Epithelial cell of esophagus (primary cell): Measurements from ENCODE around the gene ADAMTS2.

ENCODE experiments used
- DNase-seq: peaks from one replicate; pipeline ENCODE4 v3.0.0; 2010; ENCODE audit warnings: low read depth
- H3K4me3 ChIP-seq: 2 replicates; pipeline ENCODE4 v1.5.1; 2011; ENCODE audit warnings: mild to moderate bottlenecking, low read length, control low read depth
- TF ChIP-seq, protein P1 (sequence below): IDR thresholded peaks from 2 replicates; pipeline ENCODE4 v1.5.1; 2011; ENCODE audit warnings: low read depth, mild to moderate bottlenecking, low read length, control low read depth, inconsistent platforms; ENCODE audit not compliant: insufficient read depth; ENCODE audit errors: missing control alignments

Gene ADAMTS2

DNA sequence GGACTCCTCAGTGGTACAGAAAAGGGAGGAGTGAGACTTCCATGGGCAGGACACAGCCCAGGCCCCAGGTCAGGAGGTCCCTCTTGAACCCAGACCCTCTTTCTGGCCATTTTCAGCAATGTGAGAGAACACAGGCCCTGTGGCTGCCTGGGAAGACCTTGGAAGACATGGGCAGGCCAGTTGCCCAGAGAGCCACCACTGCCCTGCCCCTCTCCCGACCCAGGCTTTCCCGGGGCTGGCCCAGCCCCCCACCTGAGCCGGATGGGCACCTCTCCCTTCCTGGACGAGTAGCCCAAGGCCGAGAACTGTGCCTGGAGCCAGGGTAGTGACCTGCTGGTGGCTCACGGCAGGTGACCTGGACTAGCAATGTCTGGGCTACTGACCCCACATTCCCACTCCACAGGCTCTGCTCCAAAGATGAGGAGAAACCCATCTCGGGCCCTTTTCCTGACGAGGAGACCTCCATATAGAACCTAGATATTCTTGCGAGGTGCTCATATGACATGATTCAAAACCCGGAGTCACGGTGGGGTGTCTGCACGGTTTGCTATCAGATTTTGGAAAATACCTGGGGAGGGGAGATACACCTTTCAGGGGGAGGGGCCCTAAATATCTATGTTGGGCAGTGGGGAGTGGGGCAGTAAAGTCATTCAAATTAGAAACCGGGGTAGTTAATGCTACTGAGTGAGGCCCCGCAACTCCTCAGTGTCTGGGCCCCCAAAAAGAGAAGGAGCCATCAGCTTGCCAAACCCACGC is 225.7 kb downstream of the ADAMTS2 start:
- TF ChIP-seq, protein P1, sequence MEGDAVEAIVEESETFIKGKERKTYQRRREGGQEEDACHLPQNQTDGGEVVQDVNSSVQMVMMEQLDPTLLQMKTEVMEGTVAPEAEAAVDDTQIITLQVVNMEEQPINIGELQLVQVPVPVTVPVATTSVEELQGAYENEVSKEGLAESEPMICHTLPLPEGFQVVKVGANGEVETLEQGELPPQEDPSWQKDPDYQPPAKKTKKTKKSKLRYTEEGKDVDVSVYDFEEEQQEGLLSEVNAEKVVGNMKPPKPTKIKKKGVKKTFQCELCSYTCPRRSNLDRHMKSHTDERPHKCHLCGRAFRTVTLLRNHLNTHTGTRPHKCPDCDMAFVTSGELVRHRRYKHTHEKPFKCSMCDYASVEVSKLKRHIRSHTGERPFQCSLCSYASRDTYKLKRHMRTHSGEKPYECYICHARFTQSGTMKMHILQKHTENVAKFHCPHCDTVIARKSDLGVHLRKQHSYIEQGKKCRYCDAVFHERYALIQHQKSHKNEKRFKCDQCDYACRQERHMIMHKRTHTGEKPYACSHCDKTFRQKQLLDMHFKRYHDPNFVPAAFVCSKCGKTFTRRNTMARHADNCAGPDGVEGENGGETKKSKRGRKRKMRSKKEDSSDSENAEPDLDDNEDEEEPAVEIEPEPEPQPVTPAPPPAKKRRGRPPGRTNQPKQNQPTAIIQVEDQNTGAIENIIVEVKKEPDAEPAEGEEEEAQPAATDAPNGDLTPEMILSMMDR, result no peak
- no peak for DNase-seq
- H3K4me3 ChIP-seq, result no peak overlapping the region

DNA sequence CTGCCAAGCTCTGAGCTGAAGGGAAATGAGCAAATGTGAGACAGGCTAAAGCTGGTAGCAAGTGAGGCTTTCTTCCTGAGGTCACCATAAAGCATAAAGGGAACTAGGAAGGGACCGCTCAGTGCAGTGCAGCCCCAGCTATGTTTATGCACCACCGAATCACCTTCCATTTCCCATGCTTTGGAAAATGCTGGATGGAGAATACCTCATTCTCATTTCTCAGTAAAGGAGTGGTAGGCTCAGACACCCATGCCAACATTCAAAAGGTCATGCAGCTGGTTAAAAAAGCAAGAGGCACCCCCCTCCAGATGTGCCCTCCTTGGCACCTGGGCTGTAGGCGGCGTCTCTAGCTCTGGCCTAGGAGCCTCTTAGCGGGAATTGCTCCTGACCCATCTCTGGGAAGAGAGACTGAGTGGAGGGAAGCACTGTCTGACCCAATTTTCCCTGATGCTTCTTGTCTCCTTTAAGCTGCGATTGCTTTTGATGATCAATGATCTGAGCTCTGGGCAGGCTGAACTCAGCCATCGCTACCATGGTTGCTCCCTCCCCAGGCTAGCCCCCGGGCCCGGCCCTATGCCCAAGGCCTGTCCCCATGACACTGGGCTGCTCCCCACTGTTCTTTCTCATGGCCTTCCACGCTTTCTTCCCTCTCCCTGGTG is 226.4 kb downstream of the ADAMTS2 start:
- DNase-seq, result no peak
- no peak overlapping the region for H3K4me3 ChIP-seq
- TF ChIP-seq, protein P1, result no peak

DNA sequence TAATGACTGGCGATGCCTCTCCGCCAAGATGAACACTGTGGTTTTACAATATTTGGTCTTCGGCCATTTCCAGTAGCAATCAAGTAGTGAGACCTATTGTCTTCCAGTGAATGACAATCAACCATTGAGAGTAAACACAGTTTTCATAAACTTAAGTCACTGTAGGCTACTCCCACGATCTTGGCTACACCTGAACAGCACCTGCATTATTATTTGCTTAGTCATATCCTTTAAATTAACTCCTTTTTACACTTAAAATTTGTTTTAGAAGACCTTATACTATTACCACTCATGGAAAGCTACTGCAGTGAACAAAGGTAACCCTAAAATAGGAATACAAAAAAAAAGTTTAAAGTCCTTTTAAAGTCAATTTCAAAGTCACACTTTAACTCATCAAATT is 226.9 kb downstream of the ADAMTS2 start:
- no peak overlapping the region for H3K4me3 ChIP-seq
- TF ChIP-seq, protein P1, result no peak
- DNase-seq, result no peak

DNA sequence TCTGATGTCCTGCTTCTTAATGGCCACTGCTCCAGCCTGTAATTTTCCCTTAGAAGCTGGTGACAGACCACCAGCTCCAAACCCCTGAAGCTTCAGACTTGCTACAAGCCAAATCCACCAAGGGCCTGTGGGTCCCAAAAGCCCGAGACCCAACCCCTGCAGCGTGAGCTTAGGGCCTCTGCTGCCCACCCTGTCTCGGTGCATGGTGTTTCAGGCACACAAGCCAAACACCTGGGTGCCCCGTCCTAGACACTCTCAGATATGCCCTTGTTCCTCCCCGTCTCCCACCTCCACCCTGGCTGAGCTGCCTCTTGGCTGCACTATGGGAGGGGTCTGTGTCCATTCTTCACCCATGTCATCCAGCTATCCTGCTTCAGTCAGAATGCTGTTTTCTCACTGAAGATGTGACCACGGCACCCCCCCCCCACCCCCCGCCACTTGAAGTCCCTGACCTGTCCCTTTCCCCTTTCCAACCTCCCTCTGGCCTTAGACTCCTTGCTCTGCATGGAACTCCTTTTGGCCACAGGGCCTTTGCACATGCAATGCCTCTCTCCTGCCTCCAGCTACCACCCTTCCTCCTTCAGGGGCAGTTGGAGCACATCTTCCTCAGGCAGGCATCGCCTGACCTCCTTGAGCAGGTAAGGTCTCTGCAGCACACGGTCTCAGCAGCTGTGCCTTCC is 229.3 kb downstream of the ADAMTS2 start:
- DNase-seq, result no peak
- TF ChIP-seq, protein P1, result no peak
- no peak overlapping the region for H3K4me3 ChIP-seq

DNA sequence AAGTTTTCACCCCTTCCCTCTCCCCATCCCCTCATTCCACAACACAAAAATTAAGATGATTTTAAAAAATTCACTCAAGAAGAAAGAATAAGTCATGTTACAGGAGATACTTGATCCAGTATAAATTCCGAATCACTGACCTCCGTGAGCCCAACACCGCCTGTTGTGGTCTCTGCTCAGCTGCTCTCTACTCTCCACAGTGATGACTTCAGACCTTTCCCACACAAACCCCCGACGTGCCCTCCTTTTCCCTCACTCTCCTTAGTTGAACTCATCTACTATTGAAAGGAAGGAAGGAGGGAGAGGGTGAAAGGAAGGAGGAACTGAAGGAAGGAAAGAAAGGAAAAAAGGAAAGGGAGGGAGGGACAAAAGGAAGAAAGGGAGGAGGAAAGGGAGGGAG is 230.0 kb downstream of the ADAMTS2 start:
- no peak for DNase-seq
- H3K4me3 ChIP-seq, result no peak overlapping the region
- TF ChIP-seq, protein P1, result no peak

DNA sequence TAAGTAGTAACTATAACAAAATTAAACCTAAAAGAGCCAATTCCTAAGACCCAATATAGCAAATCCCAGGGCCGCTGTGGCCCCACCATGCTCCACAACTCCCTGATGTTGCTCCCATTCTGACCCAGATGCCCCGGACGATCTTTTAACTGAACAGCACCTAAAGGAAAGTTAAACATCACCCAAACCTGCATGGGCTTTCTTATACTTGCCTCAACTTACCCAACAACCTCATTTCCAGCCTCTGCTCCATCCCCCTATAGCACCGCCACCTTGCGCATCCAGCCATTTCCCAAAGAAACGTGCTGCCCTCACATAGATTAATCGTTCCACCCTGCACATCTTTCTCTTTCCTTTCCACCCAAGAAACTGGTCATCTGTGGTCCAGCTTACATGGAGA is 230.5 kb downstream of the ADAMTS2 start:
- no peak overlapping the region for H3K4me3 ChIP-seq
- DNase-seq, result no peak
- TF ChIP-seq, protein P1, result no peak
